Measurements from ENCODE around the gene UBQLN4. TPM values are rescaled to one million over a fixed set of nuclear protein-coding genes. Genes with fewer than 3 reads are reported as not detected.

Gene UBQLN4
- total RNA-seq, 2 experiments from 2014 or later, result 31.9 to 37.9 TPM

- Mint-ChIP-seq H3K27me3 (no peaks in the 10 kb centered on the region), H3K4me3 (no peak overlapping the region), H3K27ac (no peak overlapping the region), H3K36me3 (peaks cover 38% of the 10 kb centered on the region), H3K4me1 (peaks cover 29% of the 10 kb centered on the region), H3K9me3 (no peaks in the 10 kb centered on the region)
- POLR2A ChIA-PET, result no interaction called here
- no peak for ATAC-seq (ENCODE audit: low read depth)
- DNase-seq, result no peak
Measured at GRCh38 chr1:156009404-156009803, 44.2 kb downstream of the UBQLN4 start.

GRCh38 chr1:156006666-156007376 lies 46.8 kb downstream of the UBQLN4 start:
- Mint-ChIP-seq H3K27me3 (no peaks in the 10 kb centered on the region), H3K27ac (peak overlapping the region; percentile 3), H3K9me3 (no peaks in the 10 kb centered on the region), H3K4me1 (peaks cover 29% of the 10 kb centered on the region), H3K36me3 (peaks cover 33% of the 10 kb centered on the region), H3K4me3 (no peak overlapping the region)
- no peak for ATAC-seq (ENCODE audit: low read depth)
- DNase-seq, result no peak
- POLR2A ChIA-PET, result interaction anchor here (1.1 kb wide), 1 partner anchor 27 kb away, joined by 4 read pairs; no protein-coding TSS in a partner anchor

GRCh38 chr1:156004843-156005584 lies 48.6 kb downstream of the UBQLN4 start:
- peaks cover 24% of the 10 kb centered on the region for H3K4me1 Mint-ChIP-seq
- POLR2A ChIA-PET, result interaction anchor here (0.7 to 1.3 kb wide), 2 partner anchors 28 to 48 kb away, joined by 3 to 4 read pairs; partner anchors contain the start of gene UBQLN4
- no peaks in the 10 kb centered on the region for H3K27me3 Mint-ChIP-seq
- peak; percentile 52 for DNase-seq
- peaks cover 19% of the 10 kb centered on the region for H3K36me3 Mint-ChIP-seq
- H3K27ac Mint-ChIP-seq, result peak overlapping the region; percentile 84
- peak; percentile 92 for ATAC-seq (ENCODE audit: low read depth)
- no peaks in the 10 kb centered on the region for H3K9me3 Mint-ChIP-seq
- peak overlapping the region; percentile 54 for H3K4me3 Mint-ChIP-seq

- ATAC-seq (ENCODE audit: low read depth), result no peak
- Mint-ChIP-seq H3K4me3 (no peak overlapping the region), H3K27ac (no peak overlapping the region), H3K4me1 (peaks cover 23% of the 10 kb centered on the region), H3K27me3 (no peaks in the 10 kb centered on the region), H3K36me3 (peaks cover 12% of the 10 kb centered on the region), H3K9me3 (no peaks in the 10 kb centered on the region)
- POLR2A ChIA-PET, result no interaction called here
- DNase-seq, result no peak
Measured at GRCh38 chr1:156003923-156004188, 49.7 kb downstream of the UBQLN4 start.

GRCh38 chr1:156002188-156002911 lies 51.2 kb downstream of the UBQLN4 start:
- Mint-ChIP-seq H3K36me3 (peaks cover 6% of the 10 kb centered on the region), H3K9me3 (no peaks in the 10 kb centered on the region), H3K27ac (no peak overlapping the region), H3K4me1 (peaks cover 20% of the 10 kb centered on the region), H3K4me3 (no peak overlapping the region), H3K27me3 (no peaks in the 10 kb centered on the region)
- DNase-seq (no peak), ATAC-seq (ENCODE audit: low read depth) (no peak)
- POLR2A ChIA-PET, result interaction anchor here (0.7 kb wide), 1 partner anchor 25 kb away, joined by 4 read pairs; no protein-coding TSS in a partner anchor

- H3K27me3 Mint-ChIP-seq, result no peaks in the 10 kb centered on the region
- no peak for DNase-seq
- no peak for ATAC-seq (ENCODE audit: low read depth)
- H3K36me3 Mint-ChIP-seq, result peaks cover 4% of the 10 kb centered on the region
- POLR2A ChIA-PET, result interaction anchor here (0.7 kb wide), 1 partner anchor 25 kb away, joined by 4 read pairs; no protein-coding TSS in a partner anchor
- no peak overlapping the region for H3K4me3 Mint-ChIP-seq
- H3K27ac Mint-ChIP-seq, result no peak overlapping the region
- H3K4me1 Mint-ChIP-seq, result peaks cover 18% of the 10 kb centered on the region
- no peaks in the 10 kb centered on the region for H3K9me3 Mint-ChIP-seq
Measured at GRCh38 chr1:156001662-156002171, 51.9 kb downstream of the UBQLN4 start.

GRCh38 chr1:156001021-156001661 lies 52.5 kb downstream of the UBQLN4 start:
- ATAC-seq (ENCODE audit: low read depth) (no peak), DNase-seq (no peak)
- POLR2A ChIA-PET, result interaction anchor here (0.7 kb wide), 1 partner anchor 24 kb away, joined by 4 read pairs; no protein-coding TSS in a partner anchor
- H3K27ac Mint-ChIP-seq, result no peak overlapping the region
- no peaks in the 10 kb centered on the region for H3K9me3 Mint-ChIP-seq
- no peaks in the 10 kb centered on the region for H3K27me3 Mint-ChIP-seq
- H3K36me3 Mint-ChIP-seq, result peaks cover 2% of the 10 kb centered on the region
- no peak overlapping the region for H3K4me3 Mint-ChIP-seq
- peaks cover 18% of the 10 kb centered on the region for H3K4me1 Mint-ChIP-seq

GRCh38 chr1:155999964-156000363 lies 53.6 kb downstream of the UBQLN4 start:
- H3K27ac Mint-ChIP-seq, result no peak overlapping the region
- H3K27me3 Mint-ChIP-seq, result peaks cover 3% of the 10 kb centered on the region
- peaks cover 15% of the 10 kb centered on the region for H3K4me1 Mint-ChIP-seq
- POLR2A ChIA-PET, result interaction anchor here (0.6 kb wide), 1 partner anchor 41 kb away, joined by 3 read pairs; no protein-coding TSS in a partner anchor
- DNase-seq (no peak), ATAC-seq (ENCODE audit: low read depth) (no peak)
- no peak overlapping the region for H3K4me3 Mint-ChIP-seq
- H3K36me3 Mint-ChIP-seq, result no peaks in the 10 kb centered on the region
- no peaks in the 10 kb centered on the region for H3K9me3 Mint-ChIP-seq

- Mint-ChIP-seq H3K27ac (no peak overlapping the region), H3K9me3 (no peaks in the 10 kb centered on the region), H3K4me1 (peaks cover 9% of the 10 kb centered on the region), H3K4me3 (no peak overlapping the region), H3K27me3 (peaks cover 3% of the 10 kb centered on the region), H3K36me3 (no peaks in the 10 kb centered on the region)
- no peak for DNase-seq
- POLR2A ChIA-PET, result interaction anchor here (1.6 kb wide), 1 partner anchor 23 kb away, joined by 5 read pairs; no protein-coding TSS in a partner anchor
- ATAC-seq (ENCODE audit: low read depth), result no peak
Measured at GRCh38 chr1:155996166-155996565, 57.4 kb downstream of the UBQLN4 start.

- no peak for ATAC-seq (ENCODE audit: low read depth)
- no peak overlapping the region for H3K27ac Mint-ChIP-seq
- H3K36me3 Mint-ChIP-seq, result no peaks in the 10 kb centered on the region
- DNase-seq, result no peak
- peaks cover 3% of the 10 kb centered on the region for H3K27me3 Mint-ChIP-seq
- H3K4me1 Mint-ChIP-seq, result peaks cover 20% of the 10 kb centered on the region
- no peak overlapping the region for H3K4me3 Mint-ChIP-seq
- no peaks in the 10 kb centered on the region for H3K9me3 Mint-ChIP-seq
- POLR2A ChIA-PET, result no interaction called here
Measured at GRCh38 chr1:155993595-155993994, 60.0 kb downstream of the UBQLN4 start.

GRCh38 chr1:155990005-155990739 lies 63.4 kb downstream of the UBQLN4 start:
- ATAC-seq (ENCODE audit: low read depth) (no peak), DNase-seq (no peak)
- Mint-ChIP-seq H3K27ac (no peak overlapping the region), H3K9me3 (no peaks in the 10 kb centered on the region), H3K27me3 (no peaks in the 10 kb centered on the region), H3K4me3 (no peak overlapping the region), H3K4me1 (peaks cover 14% of the 10 kb centered on the region), H3K36me3 (no peaks in the 10 kb centered on the region)
- POLR2A ChIA-PET, result interaction anchor here (0.6 to 2.2 kb wide), 12 partner anchors 10 to 63 kb away, joined by 3 to 14 read pairs (median 4); partner anchors contain the start of genes KHDC4 and UBQLN4

Measured in activated naive CD8-positive, alpha-beta T cell treated with anti-CD3 and anti-CD28 coated beads, Interleukin-2, amount 10 ng/mL, durations not matched to agents 7 days and 5 days (primary cell).